Choroid plexus epithelial cell (primary cell): Measurements from ENCODE around the gene SLC15A5.

ENCODE experiments used
- DNase-seq: peaks from one replicate; pipeline ENCODE4 v3.0.0-alpha.2; 2010; ENCODE audit warnings: low read depth
- H3K4me3 ChIP-seq: 2 replicates; pipeline ENCODE4 v1.5.1; 2011; ENCODE audit warnings: low read depth, mild to moderate bottlenecking, control low read depth, low read length, moderate library complexity
- TF ChIP-seq, protein P1 (sequence below): conservative IDR thresholded peaks from 2 replicates; pipeline ENCODE4 v1.5.1; 2011; ENCODE audit warnings: low read depth, mild to moderate bottlenecking, control low read depth, inconsistent platforms, low read length, moderate library complexity

The SLC15A5 gene

DNA sequence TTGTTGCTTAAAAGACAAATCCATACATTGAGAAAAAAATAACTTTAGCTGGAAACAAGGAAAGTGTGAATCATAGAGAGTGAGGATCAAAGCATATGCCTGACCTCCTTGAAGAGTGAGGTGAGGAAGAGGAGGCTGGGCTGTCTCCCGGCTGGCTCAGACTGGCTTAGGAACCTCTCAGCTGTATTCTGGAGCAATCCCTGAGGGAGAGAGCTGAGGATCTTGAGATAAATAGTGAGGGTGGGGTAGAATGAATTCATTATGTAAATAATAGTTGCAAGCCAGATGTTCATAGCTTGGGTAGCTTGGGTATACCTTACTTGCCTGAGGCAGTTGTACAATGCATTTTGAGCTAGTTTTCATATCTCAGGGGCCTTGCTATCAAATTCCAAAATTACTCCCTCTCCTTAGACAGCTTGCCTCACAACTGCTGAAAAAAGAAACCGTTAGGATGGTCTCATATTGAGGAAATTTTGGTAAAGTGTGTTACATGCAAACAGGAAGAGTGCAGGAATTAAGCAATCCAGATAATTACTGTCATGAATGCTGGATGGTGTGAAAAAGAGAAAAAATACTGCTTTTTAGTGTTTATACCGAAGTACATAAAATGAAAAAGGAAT is 30.5 kb upstream of the SLC15A5 start:
- H3K4me3 ChIP-seq, result no peak overlapping the region
- DNase-seq, result no peak
- TF ChIP-seq, protein P1, sequence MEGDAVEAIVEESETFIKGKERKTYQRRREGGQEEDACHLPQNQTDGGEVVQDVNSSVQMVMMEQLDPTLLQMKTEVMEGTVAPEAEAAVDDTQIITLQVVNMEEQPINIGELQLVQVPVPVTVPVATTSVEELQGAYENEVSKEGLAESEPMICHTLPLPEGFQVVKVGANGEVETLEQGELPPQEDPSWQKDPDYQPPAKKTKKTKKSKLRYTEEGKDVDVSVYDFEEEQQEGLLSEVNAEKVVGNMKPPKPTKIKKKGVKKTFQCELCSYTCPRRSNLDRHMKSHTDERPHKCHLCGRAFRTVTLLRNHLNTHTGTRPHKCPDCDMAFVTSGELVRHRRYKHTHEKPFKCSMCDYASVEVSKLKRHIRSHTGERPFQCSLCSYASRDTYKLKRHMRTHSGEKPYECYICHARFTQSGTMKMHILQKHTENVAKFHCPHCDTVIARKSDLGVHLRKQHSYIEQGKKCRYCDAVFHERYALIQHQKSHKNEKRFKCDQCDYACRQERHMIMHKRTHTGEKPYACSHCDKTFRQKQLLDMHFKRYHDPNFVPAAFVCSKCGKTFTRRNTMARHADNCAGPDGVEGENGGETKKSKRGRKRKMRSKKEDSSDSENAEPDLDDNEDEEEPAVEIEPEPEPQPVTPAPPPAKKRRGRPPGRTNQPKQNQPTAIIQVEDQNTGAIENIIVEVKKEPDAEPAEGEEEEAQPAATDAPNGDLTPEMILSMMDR, result no peak

GRCh38 chr12:16303939-16304338 is 26.5 kb upstream of the SLC15A5 start:
- TF ChIP-seq, protein P1, result no peak
- DNase-seq, result no peak
- no peak overlapping the region for H3K4me3 ChIP-seq

- no peak for DNase-seq
- TF ChIP-seq, protein P1, result no peak
- H3K4me3 ChIP-seq, result no peak overlapping the region
Measured at GRCh38 chr12:16300736-16301135, 23.3 kb upstream of the SLC15A5 start.

- DNase-seq, result peak; percentile 13
- TF ChIP-seq, protein P1, result no peak
- H3K4me3 ChIP-seq, result no peak overlapping the region
Measured at GRCh38 chr12:16300122-16300521, 22.6 kb upstream of the SLC15A5 start.

DNA sequence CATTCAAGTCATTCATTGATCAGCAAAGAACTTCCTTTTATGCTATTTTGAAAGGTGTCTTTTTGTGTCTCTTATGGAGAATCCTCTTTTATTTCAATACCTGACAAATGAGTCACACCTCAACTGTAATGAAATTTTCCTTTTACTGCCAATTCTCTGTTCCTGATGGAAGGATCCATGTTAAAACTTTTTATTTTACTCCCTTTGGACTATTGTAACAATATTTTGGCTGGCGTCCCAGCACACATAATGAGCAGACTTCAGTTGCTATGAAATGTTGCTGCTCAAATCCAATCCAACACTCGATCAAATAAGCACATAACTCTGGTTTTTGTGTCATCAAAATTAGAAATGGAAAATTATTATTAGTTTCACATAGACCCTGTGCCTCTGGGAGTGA is 21.9 kb upstream of the SLC15A5 start:
- peak; percentile 1 for DNase-seq
- TF ChIP-seq, protein P1, result no peak

DNA sequence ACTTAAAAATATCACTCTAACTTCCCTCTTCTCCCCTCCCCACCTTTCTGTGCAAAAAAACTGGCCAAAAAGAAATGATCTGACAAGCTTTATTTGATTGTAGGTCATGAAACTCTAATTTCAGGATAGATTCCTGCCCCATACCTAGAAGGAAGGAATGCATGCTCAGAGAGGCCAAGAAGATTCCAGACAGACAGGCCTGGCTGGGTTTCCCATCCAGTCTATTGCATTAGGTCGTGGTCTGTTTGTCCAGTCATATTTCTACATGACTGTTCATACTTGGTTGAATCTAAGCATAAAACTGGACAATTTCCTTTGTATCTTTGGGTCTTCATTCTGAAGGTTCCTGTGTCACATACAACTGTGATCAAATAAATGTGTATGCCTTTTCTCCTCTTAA is 20.0 kb upstream of the SLC15A5 start:
- no peak for DNase-seq
- no peak overlapping the region for H3K4me3 ChIP-seq
- TF ChIP-seq, protein P1, result no peak

More for the DNA sequence above, 21.9 kb upstream of the SLC15A5 start:
- no peak overlapping the region for H3K4me3 ChIP-seq

- H3K4me3 ChIP-seq, result no peak overlapping the region
- TF ChIP-seq, protein P1, result no peak
- DNase-seq, result no peak
Measured at GRCh38 chr12:16294376-16294956, 17.0 kb upstream of the SLC15A5 start.
